Measurements from ENCODE around the gene ALDOB.

The ALDOB gene

GRCh38 chr9:101435601-101436079 lies at the start of gene ALDOB:
Gene ALDOB (minus strand): TSS chr9:101435774. CDS start chr9:101430887, 4,887 bp downstream.
- no peak for DNase-seq
- in situ Hi-C loops (cut with HindIII; ENCODE audit: low pct_ligation_motif_present, low pct_unique_long_range_greater_than_20kb, low sequenced_read_pairs), result no loop called here

GRCh38 chr9:101484046-101484445 lies 48.5 kb upstream of the ALDOB start:
- in situ Hi-C loops (cut with HindIII; ENCODE audit: low pct_ligation_motif_present, low pct_unique_long_range_greater_than_20kb, low sequenced_read_pairs), result no loop called here

DNA sequence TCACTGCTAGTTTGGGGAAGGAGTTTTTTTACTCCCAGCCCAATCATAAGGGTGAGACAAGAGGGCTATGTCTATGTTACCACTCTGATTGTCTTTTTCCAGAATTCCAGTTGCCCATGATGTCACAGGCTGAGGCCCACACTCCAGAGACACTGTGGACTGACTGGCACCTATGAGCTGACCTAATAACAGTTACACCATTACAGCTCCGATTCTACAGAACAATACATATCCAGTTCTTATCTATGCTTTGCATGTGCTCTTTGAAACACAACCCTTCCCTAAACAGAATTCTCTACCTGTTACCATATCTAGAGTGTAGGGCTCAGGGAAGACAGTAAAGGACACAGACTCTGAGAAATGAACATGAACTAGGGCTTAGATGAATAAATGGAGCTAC lies 45.7 kb upstream of the ALDOB start:
- DNase-seq, result no peak
- in situ Hi-C loops (cut with HindIII; ENCODE audit: low pct_ligation_motif_present, low pct_unique_long_range_greater_than_20kb, low sequenced_read_pairs), result no loop called here

More at GRCh38 chr9:101484046-101484445, 48.5 kb upstream of the ALDOB start:
- no peak for DNase-seq

DNA sequence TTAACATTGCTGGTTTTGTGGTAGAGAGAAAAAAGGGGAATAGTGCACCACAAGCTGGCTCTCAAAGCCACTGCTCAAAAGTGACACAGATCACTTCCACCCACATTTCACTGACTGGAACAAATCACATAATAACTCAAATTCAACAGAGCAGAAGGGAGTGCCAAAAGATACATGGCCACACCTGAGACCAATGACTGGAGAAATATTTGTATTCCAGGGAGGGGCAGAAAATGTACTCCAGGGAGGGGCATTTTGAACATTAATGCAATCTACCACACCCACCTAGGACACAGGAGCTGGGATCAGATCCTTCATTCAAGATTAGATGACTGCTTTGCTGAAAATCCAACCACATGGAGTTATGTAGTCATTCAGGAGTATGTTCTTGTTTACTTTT lies 44.8 kb upstream of the ALDOB start:
- in situ Hi-C loops (cut with HindIII; ENCODE audit: low pct_ligation_motif_present, low pct_unique_long_range_greater_than_20kb, low sequenced_read_pairs), result no loop called here
- no peak for DNase-seq

- in situ Hi-C loops (cut with HindIII; ENCODE audit: low pct_ligation_motif_present, low pct_unique_long_range_greater_than_20kb, low sequenced_read_pairs), result no loop called here
Measured at GRCh38 chr9:101479338-101480030, 43.9 kb upstream of the ALDOB start.

DNA sequence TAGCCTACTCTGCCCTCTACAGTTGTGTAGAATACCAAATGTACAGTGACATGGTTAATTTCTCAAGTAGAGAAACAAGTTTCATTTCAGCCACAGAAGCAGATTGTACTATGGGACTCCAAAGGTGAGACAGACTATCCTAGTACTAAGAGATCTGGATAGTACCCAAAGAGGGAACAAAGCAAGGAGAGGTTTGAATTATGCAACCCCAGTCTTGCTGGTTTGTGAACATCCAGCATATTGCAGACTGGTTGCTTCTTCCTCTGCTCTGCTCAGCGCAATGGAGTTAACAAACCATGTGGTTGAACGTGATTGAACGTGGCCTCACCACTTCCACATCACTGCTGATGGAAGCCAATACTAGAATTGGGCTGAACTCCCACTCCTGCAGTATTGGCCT lies 43.3 kb upstream of the ALDOB start:
- in situ Hi-C loops (cut with HindIII; ENCODE audit: low pct_ligation_motif_present, low pct_unique_long_range_greater_than_20kb, low sequenced_read_pairs), result no loop called here
- no peak for DNase-seq

More at GRCh38 chr9:101479338-101480030, 43.9 kb upstream of the ALDOB start:
- no peak for DNase-seq

- in situ Hi-C loops (cut with HindIII; ENCODE audit: low pct_ligation_motif_present, low pct_unique_long_range_greater_than_20kb, low sequenced_read_pairs), result no loop called here
- no peak for DNase-seq
Measured at GRCh38 chr9:101478444-101478843, 42.9 kb upstream of the ALDOB start.

DNA sequence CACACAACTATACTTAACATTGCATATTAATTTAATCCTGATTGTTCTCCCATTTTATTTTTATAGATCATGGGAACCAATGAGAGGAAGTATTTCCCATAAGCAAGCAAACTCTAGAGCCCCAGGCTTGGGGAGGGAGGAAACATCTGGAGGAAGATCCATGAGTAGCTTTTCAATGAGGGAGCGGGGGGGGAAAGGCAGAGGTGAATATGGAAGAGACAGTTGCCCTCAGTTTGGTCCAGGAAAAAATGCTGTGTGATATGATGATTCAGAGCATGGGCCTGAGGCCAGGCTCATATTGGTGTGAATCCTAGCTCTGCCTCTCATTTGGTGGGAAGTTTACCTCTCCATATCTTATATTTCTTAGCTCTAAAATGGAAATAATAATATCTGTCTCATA lies 42.2 kb upstream of the ALDOB start:
- no peak for DNase-seq
- in situ Hi-C loops (cut with HindIII; ENCODE audit: low pct_ligation_motif_present, low pct_unique_long_range_greater_than_20kb, low sequenced_read_pairs), result no loop called here

GRCh38 chr9:101477214-101477613 lies 41.6 kb upstream of the ALDOB start:
- in situ Hi-C loops (cut with HindIII; ENCODE audit: low pct_ligation_motif_present, low pct_unique_long_range_greater_than_20kb, low sequenced_read_pairs), result no loop called here
- DNase-seq, result peak; percentile 25

DNA sequence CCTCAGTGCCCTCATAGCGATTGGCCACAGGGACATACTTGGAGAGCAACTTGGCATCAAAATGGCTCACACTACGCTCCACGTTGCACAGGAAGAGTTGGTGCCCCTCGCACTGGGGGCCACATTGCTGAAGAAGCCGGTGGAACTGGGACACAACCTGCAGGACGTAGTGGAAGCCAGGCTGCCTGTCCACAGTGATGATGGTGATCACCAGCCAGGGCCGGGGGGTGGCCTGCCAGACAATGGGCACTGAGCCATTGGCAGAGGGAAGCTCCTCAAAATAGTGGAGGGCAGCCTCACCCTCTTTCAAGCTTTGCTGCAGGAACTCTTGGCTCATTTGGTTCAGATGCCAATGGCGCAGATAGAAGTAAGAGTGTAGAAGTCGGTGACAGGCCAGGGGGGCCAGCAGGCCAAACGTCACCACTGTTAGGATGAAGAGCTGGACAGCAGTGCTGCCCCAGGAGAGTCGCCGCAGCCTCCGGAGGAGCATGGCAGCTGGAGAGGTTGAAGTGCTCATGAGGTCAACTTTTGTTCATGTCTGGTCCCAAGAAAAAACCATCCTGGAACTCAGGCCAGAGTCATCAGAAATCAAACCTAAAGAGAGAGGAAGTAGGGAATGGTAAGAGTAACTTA lies 41.1 kb upstream of the ALDOB start:
- no peak for DNase-seq
- in situ Hi-C loops (cut with HindIII; ENCODE audit: low pct_ligation_motif_present, low pct_unique_long_range_greater_than_20kb, low sequenced_read_pairs), result no loop called here

DNA sequence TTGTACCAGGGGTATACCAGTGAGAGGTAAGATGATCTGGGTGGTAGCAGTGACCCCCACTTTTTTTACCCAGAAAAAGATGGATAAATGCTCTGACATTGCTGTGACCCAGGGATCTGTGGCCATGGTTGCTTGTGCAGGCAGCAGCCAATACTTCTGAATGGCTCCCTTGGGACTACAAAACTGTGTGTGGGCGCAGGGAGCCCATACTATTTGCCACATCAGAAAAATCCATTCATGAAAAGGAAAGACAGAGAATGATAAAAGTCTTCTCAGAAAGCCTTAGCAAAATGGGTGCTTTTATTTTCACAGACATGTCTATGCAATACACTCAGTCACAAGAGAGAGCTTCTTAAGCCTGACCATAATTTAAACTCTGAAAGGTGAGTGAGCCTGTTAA lies 37.3 kb upstream of the ALDOB start:
- no peak for DNase-seq
- in situ Hi-C loops (cut with HindIII; ENCODE audit: low pct_ligation_motif_present, low pct_unique_long_range_greater_than_20kb, low sequenced_read_pairs), result no loop called here

DNA sequence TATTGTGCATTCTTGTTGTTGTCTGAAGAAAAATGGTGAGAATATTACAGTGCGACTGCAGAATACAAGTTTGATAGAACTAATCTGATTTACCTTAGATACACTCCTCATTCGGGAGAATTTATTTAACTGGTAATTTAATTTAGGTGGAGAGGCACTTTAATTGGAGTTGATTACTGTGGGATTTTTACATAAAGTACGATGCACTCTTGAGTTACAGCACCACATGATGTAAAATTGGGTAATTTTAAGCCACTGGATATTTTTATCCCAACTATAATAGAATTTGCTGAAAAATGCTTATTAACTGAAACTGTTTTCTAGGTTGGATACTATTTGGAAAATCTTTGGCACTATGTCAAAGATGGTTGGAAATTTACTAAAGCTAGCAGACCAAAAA lies 35.4 kb upstream of the ALDOB start:
- in situ Hi-C loops (cut with HindIII; ENCODE audit: low pct_ligation_motif_present, low pct_unique_long_range_greater_than_20kb, low sequenced_read_pairs), result no loop called here
- no peak for DNase-seq

- DNase-seq, result no peak
- in situ Hi-C loops (cut with HindIII; ENCODE audit: low pct_ligation_motif_present, low pct_unique_long_range_greater_than_20kb, low sequenced_read_pairs), result no loop called here
Measured at GRCh38 chr9:101470021-101470420, 34.4 kb upstream of the ALDOB start.

DNA sequence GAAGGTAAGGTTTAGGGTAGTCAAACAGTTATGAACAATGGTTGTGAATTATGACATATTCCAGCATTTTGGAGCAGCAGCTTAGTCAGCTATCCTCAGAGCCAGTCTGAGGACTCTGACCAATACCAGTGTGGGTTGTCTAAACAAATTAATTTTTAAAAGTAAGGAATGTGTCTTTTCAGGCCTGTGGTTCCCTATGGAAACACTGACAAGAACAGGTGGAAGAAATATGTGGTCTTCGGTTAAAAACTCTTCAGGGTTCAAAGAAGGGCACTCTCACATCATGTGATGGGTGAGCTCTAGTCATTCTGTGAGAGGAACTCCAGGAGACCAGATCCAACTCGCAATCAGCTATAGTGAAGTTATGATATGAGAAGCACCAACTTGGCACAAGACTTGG lies 33.5 kb upstream of the ALDOB start:
- in situ Hi-C loops (cut with HindIII; ENCODE audit: low pct_ligation_motif_present, low pct_unique_long_range_greater_than_20kb, low sequenced_read_pairs), result no loop called here
- DNase-seq, result peak; percentile 80

GRCh38 chr9:101468116-101468515 lies 32.5 kb upstream of the ALDOB start:
- in situ Hi-C loops (cut with HindIII; ENCODE audit: low pct_ligation_motif_present, low pct_unique_long_range_greater_than_20kb, low sequenced_read_pairs), result no loop called here
- peak; percentile 13 for DNase-seq

DNA sequence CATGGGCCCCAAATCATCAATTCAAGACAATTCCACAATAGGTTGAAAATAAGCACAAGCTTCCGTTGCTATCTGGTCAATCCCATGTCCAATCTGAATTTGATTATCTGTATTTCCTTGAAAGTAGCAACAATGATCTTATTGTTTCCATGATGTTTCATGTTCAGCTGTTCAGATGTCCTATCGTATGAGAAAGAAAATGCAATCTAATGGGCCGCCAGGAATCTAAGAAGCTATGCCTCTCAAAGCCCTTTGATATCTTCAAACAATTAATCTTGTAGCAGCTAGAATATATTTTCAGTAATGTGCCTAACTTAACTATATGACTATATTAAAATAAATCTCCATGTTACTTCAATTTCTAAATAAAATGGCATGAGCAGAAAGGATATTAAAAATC lies 32.1 kb upstream of the ALDOB start:
- in situ Hi-C loops (cut with HindIII; ENCODE audit: low pct_ligation_motif_present, low pct_unique_long_range_greater_than_20kb, low sequenced_read_pairs), result no loop called here
- DNase-seq, result no peak

DNA sequence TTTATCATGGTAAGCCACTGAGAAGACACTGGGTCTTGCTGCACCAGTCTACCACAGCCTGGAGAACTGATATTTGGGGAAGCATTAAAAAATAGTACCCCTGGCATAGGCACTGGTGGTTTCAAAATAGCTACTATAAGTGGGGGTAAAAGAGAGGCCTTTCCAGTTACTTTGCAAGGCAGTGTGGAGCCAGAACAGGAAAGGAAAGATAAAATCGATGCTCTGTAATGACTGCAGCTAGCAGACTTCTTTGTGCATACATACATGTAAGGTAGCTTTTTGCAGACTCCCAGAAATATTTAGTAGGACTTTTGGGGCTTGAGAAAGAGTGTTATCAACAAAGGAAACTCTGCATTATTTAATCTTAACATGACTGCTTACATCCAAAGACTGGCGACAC lies 31.3 kb upstream of the ALDOB start:
- in situ Hi-C loops (cut with HindIII; ENCODE audit: low pct_ligation_motif_present, low pct_unique_long_range_greater_than_20kb, low sequenced_read_pairs), result no loop called here
- DNase-seq, result no peak

DNA sequence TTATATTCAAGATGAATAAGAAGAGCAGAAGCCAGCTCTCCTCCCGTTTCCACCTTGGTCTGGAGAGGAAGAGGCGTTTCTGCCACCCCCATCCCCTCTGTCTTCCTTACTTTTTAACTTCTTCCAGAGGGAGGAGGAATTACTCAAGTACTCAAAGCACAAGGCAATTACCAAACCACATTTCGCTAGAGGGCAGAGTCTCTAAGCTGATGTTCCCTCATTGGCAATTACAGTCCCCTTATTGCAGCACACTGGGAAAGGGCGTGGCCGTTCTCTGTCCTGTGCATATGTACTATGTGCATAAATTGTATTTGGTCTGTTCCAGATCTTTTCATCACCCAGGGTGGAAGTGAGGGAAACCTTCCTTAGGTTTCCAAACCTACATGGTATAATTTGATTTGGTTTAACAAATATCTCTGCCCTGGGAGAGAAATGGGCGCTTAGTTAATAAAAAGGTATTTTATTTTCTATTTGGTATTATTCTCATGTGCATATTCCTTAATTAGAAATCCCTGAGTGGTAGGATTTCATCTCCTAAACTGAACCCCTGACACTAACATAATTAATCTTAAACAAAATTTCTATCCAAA lies 29.8 kb upstream of the ALDOB start:
- DNase-seq, result peak; percentile 79
- in situ Hi-C loops (cut with HindIII; ENCODE audit: low pct_ligation_motif_present, low pct_unique_long_range_greater_than_20kb, low sequenced_read_pairs), result no loop called here

GRCh38 chr9:101463397-101463796 lies 27.8 kb upstream of the ALDOB start:
- in situ Hi-C loops (cut with HindIII; ENCODE audit: low pct_ligation_motif_present, low pct_unique_long_range_greater_than_20kb, low sequenced_read_pairs), result no loop called here
- DNase-seq, result no peak

GRCh38 chr9:101462558-101462957 lies 27.0 kb upstream of the ALDOB start:
- DNase-seq, result no peak

More at GRCh38 chr9:101462558-101462957, 27.0 kb upstream of the ALDOB start:
- in situ Hi-C loops (cut with HindIII; ENCODE audit: low pct_ligation_motif_present, low pct_unique_long_range_greater_than_20kb, low sequenced_read_pairs), result no loop called here
